Caco-2 (cell line): ENCODE data around the gene MEIOC. TPM values are rescaled to one million over a fixed set of nuclear protein-coding genes. Genes with fewer than 3 reads are reported as not detected.
A peak's percentile ranks its signal among the peaks of the same experiment; 100 is the strongest.
"Not testable (repeated sequence)": the region's sequence is repeated elsewhere in the genome, so short reads cannot be mapped to it uniquely, and the experiment has no call there.

Experiments used
- BruUV-seq: library from RNA; stranded (reverse); fragments of 400-500 nt; replicated peaks from 2 replicates; lab custom pipeline; 2021; lab: Mats Ljungman, UMichigan
- CTCF ChIA-PET: fragments of 300-600 bp; sonication (Branson Sonifier 250); formaldehyde crosslinking; loops from one replicate; lab custom pipeline; 2022; ENCODE audit warnings: antibody characterized with exemption; lab: Charles Lee
- POLR2A ChIA-PET: fragments of 300-600 bp; sonication (Branson Sonifier 250); formaldehyde crosslinking; loops from one replicate; lab custom pipeline; 2022; ENCODE audit warnings: antibody characterized with exemption; lab: Charles Lee
- DNase-seq, 2 experiments: peaks; one replicate each; pipeline versions ENCODE4 v3.0.0 to v3.0.0-alpha.2; 2020 to 2022
- H3K27me3 ChIP-seq: replicated peaks from 2 replicates; pipeline ENCODE4 v1.6.0; 2011; ENCODE audit warnings: low read length; ENCODE audit not compliant: control insufficient read depth, insufficient read depth
- H3K36me3 ChIP-seq: 2 replicates; pipeline ENCODE4 v1.5.1; 2011; ENCODE audit warnings: low read length; ENCODE audit not compliant: control insufficient read depth, insufficient read depth
- H3K4me1 ChIP-seq: fragments of 250-450 bp; sonication (Bioruptor Pico); 2 replicates; pipeline ENCODE4 v1.5.1; 2020; ENCODE audit warnings: mild to moderate bottlenecking
- H3K4me3 ChIP-seq: 2 replicates; pipeline ENCODE4 v1.5.1; 2011; ENCODE audit warnings: low read depth, mild to moderate bottlenecking, control low read depth, low read length
- H3K9me3 ChIP-seq: fragments of 250-450 bp; sonication (Bioruptor Pico); 2 replicates; pipeline ENCODE4 v1.5.1; 2020; ENCODE audit warnings: mild to moderate bottlenecking, moderate library complexity
- H3K27ac Mint-ChIP-seq: one replicate; pipeline ENCODE4 v1.8.0; 2022; ENCODE audit warnings: mixed read lengths; ENCODE audit not compliant: unreplicated experiment
- H3K27me3 Mint-ChIP-seq: one replicate; pipeline ENCODE4 v1.8.0; 2022; ENCODE audit warnings: mixed read lengths; ENCODE audit not compliant: insufficient read depth, unreplicated experiment
- H3K36me3 Mint-ChIP-seq: one replicate; pipeline ENCODE4 v1.8.0; 2022; ENCODE audit warnings: mild to moderate bottlenecking, mixed read lengths; ENCODE audit not compliant: insufficient read depth, unreplicated experiment
- H3K4me1 Mint-ChIP-seq: one replicate; pipeline ENCODE4 v1.8.0; 2022; ENCODE audit warnings: low read depth, mixed read lengths; ENCODE audit not compliant: unreplicated experiment
- H3K4me3 Mint-ChIP-seq: one replicate; pipeline ENCODE4 v1.8.0; 2022; ENCODE audit warnings: mild to moderate bottlenecking, moderate library complexity, mixed read lengths; ENCODE audit not compliant: unreplicated experiment
- H3K9me3 Mint-ChIP-seq: one replicate; pipeline ENCODE4 v1.8.0; 2022; ENCODE audit warnings: mixed read lengths; ENCODE audit not compliant: unreplicated experiment
- CTCF ChIP-seq, 2 experiments: fragments of 200-600 bp in 1 of 2; IDR thresholded peaks; 1 replicate in 1 of 2; 2 replicates in 1 of 2; pipeline versions ENCODE4 v1.5.1 to v1.8.0; 2011 to 2022; ENCODE audit warnings: antibody characterized with exemption in 1 of 2, control low read depth in 1 of 2, inconsistent platforms in 1 of 2, low read depth in 1 of 2, low read length in 1 of 2, mild to moderate bottlenecking in 1 of 2, moderate library complexity in 1 of 2; ENCODE audit not compliant: insufficient read depth in 1 of 2, severe bottlenecking in 1 of 2, unreplicated experiment in 1 of 2
- intact Hi-C: fragments of 100-400 bp; cut with micrococcal nuclease; formaldehyde crosslinking; loops from one replicate; pipeline ENCODE4 v1.10.0; 2022; ENCODE audit not compliant: unreplicated experiment
- total RNA-seq: library from RNA; stranded (reverse); gene quantifications from 2 replicates; pipeline ENCODE4 v1.2.3, GENCODE V29; 2022

Gene MEIOC
- total RNA-seq, 1 experiment from 2014 or later = not detected

- TF ChIP-seq CTCF (IDR thresholded peaks at IDR 0.05; ENCODE audit: insufficient read depth in 1 of 2, low read depth in 1 of 2, low read length in 1 of 2, severe bottlenecking in 1 of 2, unreplicated experiment in 1 of 2) = peak; percentile 49 to 64
- intact Hi-C loops = loop anchor here (1.0 kb wide), 1 partner anchor 139 kb away; no protein-coding TSS in a partner anchor
- no peak for DNase-seq
These were observed 16.3 kb downstream of the MEIOC start for GRCh38 chr17:44672479-44673093.

GRCh38 chr17:44673893-44674292 is 17.6 kb downstream of the MEIOC start:
- DNase-seq = no peak
- Mint-ChIP-seq H3K27ac (no peak overlapping the region), H3K27me3 (no peaks in the 10 kb centered on the region), H3K4me3 (no peak overlapping the region), H3K9me3 (no peaks in the 10 kb centered on the region), H3K4me1 (no peaks in the 10 kb centered on the region), H3K36me3 (peaks cover 21% of the 10 kb centered on the region)
- intact Hi-C loops = no loop called here
- H3K9me3 ChIP-seq = no peaks in the 10 kb centered on the region
- H3K36me3 ChIP-seq = peaks cover 2% of the 10 kb centered on the region; the same call in 1 of the 2 replicates
- no peak for TF ChIP-seq CTCF (IDR thresholded peaks at IDR 0.05; ENCODE audit: insufficient read depth in 1 of 2, low read depth in 1 of 2, low read length in 1 of 2, severe bottlenecking in 1 of 2, unreplicated experiment in 1 of 2)
- ChIA-PET CTCF (no interaction called here), POLR2A (no interaction called here)
- no TSS peak for BruUV-seq
- no peaks in the 10 kb centered on the region for H3K4me1 ChIP-seq
- H3K27me3 ChIP-seq = no peaks in the 10 kb centered on the region
- H3K4me3 ChIP-seq = no peak overlapping the region

More at GRCh38 chr17:44672479-44673093, 16.3 kb downstream of the MEIOC start:
- CTCF ChIA-PET = interaction anchor here (1.3 kb wide), 2 partner anchors 138 to 149 kb away, joined by 3 to 5 read pairs; no protein-coding TSS in a partner anchor
- Histone ChIP-seq H3K36me3 (no peaks in the 10 kb centered on the region), H3K9me3 (no peaks in the 10 kb centered on the region), H3K4me3 (no peak overlapping the region), H3K4me1 (no peaks in the 10 kb centered on the region), H3K27me3 (no peaks in the 10 kb centered on the region)
- H3K4me1 Mint-ChIP-seq = no peaks in the 10 kb centered on the region
- no peaks in the 10 kb centered on the region for H3K27me3 Mint-ChIP-seq
- no peak overlapping the region for H3K4me3 Mint-ChIP-seq
- H3K27ac Mint-ChIP-seq = no peak overlapping the region
- no TSS peak for BruUV-seq
- POLR2A ChIA-PET = no interaction called here
- H3K9me3 Mint-ChIP-seq = no peaks in the 10 kb centered on the region
- peaks cover 8% of the 10 kb centered on the region for H3K36me3 Mint-ChIP-seq

- H3K9me3 ChIP-seq = no peaks in the 10 kb centered on the region
- TF ChIP-seq CTCF (IDR thresholded peaks at IDR 0.05; ENCODE audit: insufficient read depth in 1 of 2, low read depth in 1 of 2, low read length in 1 of 2, severe bottlenecking in 1 of 2, unreplicated experiment in 1 of 2) = no peak
- no peaks in the 10 kb centered on the region for H3K4me1 ChIP-seq
- DNase-seq = no peak
- no peaks in the 10 kb centered on the region for H3K27me3 ChIP-seq
- no peak overlapping the region for H3K27ac Mint-ChIP-seq
- H3K9me3 Mint-ChIP-seq = no peaks in the 10 kb centered on the region
- no peak overlapping the region for H3K4me3 ChIP-seq
- BruUV-seq = no TSS peak
- ChIA-PET CTCF (no interaction called here), POLR2A (no interaction called here)
- H3K4me3 Mint-ChIP-seq = no peak overlapping the region
- peaks cover 6% of the 10 kb centered on the region; the same call in 1 of the 2 replicates for H3K36me3 ChIP-seq
- H3K36me3 Mint-ChIP-seq = peaks cover 45% of the 10 kb centered on the region
- H3K27me3 Mint-ChIP-seq = no peaks in the 10 kb centered on the region
- intact Hi-C loops = no loop called here
- H3K4me1 Mint-ChIP-seq = no peaks in the 10 kb centered on the region
These were observed 20.9 kb downstream of the MEIOC start for GRCh38 chr17:44677136-44677535.

DNA sequence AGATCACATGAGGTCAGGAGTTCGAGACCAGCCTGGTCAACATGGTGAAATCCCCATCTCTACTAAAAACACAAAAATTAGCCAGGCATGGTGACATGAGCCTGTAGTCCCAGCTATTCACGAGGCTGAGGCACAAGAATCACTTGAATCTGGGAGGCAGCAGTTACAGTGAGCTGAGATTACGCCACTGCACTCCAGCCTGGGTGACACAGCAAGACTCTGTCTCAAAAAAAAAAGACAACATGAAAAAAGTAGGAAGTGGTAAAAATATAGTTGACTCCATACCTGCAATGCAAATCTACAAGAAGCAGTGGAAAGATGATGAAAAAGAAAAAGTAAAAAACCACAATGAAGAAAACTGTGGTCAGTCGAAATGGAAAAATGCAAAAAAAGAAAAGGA is 27.0 kb downstream of the MEIOC start:
- H3K27me3 Mint-ChIP-seq, H3K27ac Mint-ChIP-seq, BruUV-seq, H3K4me1 ChIP-seq, H3K4me3 ChIP-seq, H3K4me1 Mint-ChIP-seq, H3K36me3 ChIP-seq, intact Hi-C loops, POLR2A ChIA-PET, DNase-seq, H3K9me3 Mint-ChIP-seq, H3K27me3 ChIP-seq, H3K4me3 Mint-ChIP-seq, H3K9me3 ChIP-seq: not testable (repeated sequence)
- CTCF ChIA-PET = interaction anchor here (0.5 to 0.7 kb wide), 2 partner anchors 37 to 96 kb away, joined by 3 to 4 read pairs; no protein-coding TSS in a partner anchor
- H3K36me3 Mint-ChIP-seq = peaks cover 67% of the 10 kb centered on the region
